ENCODE measurements around the gene FNDC7. TPM values are rescaled to one million over a fixed set of nuclear protein-coding genes. Genes with fewer than 3 reads are reported as not detected.
A peak's percentile ranks its signal among the peaks of the same experiment; 100 is the strongest.
"Not testable (repeated sequence)": the region's sequence is repeated elsewhere in the genome, so short reads cannot be mapped to it uniquely, and the experiment has no call there.

Gene FNDC7
- total RNA-seq, 2 experiments from 2014 or later = not detected

- Histone ChIP-seq H3K27ac (ENCODE audit: low read depth, low read length, poor library complexity, severe bottlenecking) (no peak overlapping the region), H3K36me3 (ENCODE audit: insufficient read depth, low read length) (no peaks in the 10 kb centered on the region), H3K4me2 (ENCODE audit: low read length) (peak overlapping the region; percentile 41; the same call in 1 of the 2 replicates), H3K9me2 (ENCODE audit: insufficient read depth, low read length) (no peaks in the 10 kb centered on the region), H3K4me3 (ENCODE audit: low read depth, low read length, poor library complexity, severe bottlenecking) (no peak overlapping the region), H2AFZ (ENCODE audit: low read length) (peak overlapping the region; percentile 88), H3K79me2 (ENCODE audit: insufficient read depth, low read depth, low read length) (no peaks in the 10 kb centered on the region), H3K4me1 (ENCODE audit: insufficient read depth, low read length, poor library complexity, severe bottlenecking) (peaks cover 9% of the 10 kb centered on the region), H4K20me1 (ENCODE audit: insufficient read depth, low read length) (no peaks in the 10 kb centered on the region), H3K9me3 (ENCODE audit: low read length) (no peaks in the 10 kb centered on the region)
- ChIA-PET CTCF (ENCODE audit: unreplicated experiment) (no interaction called here), POLR2A (no interaction called here)
- DNase-seq (ENCODE audit: low spot score) = no peak
- no TSS peak for BruUV-seq (replicated peaks)
- TF ChIP-seq, protein P1, sequence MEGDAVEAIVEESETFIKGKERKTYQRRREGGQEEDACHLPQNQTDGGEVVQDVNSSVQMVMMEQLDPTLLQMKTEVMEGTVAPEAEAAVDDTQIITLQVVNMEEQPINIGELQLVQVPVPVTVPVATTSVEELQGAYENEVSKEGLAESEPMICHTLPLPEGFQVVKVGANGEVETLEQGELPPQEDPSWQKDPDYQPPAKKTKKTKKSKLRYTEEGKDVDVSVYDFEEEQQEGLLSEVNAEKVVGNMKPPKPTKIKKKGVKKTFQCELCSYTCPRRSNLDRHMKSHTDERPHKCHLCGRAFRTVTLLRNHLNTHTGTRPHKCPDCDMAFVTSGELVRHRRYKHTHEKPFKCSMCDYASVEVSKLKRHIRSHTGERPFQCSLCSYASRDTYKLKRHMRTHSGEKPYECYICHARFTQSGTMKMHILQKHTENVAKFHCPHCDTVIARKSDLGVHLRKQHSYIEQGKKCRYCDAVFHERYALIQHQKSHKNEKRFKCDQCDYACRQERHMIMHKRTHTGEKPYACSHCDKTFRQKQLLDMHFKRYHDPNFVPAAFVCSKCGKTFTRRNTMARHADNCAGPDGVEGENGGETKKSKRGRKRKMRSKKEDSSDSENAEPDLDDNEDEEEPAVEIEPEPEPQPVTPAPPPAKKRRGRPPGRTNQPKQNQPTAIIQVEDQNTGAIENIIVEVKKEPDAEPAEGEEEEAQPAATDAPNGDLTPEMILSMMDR (conservative IDR thresholded peaks at IDR 0.05; ENCODE audit: low read length) = no peak
- TF ChIP-seq EZH2phosphoT487 (IDR thresholded peaks at IDR 0.05; ENCODE audit: borderline replicate concordance, low read depth, low read length) = no peak
- intact Hi-C loops (cut with micrococcal nuclease; ENCODE audit: unreplicated experiment) = no loop called here
Observed at GRCh38 chr1:108679586-108680213, 33.0 kb upstream of the FNDC7 start.

GRCh38 chr1:108681701-108682100 is 31.0 kb upstream of the FNDC7 start:
- H3K4me2 ChIP-seq (ENCODE audit: low read length); DNase-seq (ENCODE audit: low spot score); H3K4me3 ChIP-seq (ENCODE audit: low read depth, low read length, poor library complexity, severe bottlenecking); H4K20me1 ChIP-seq (ENCODE audit: insufficient read depth, low read length); H3K9me3 ChIP-seq (ENCODE audit: low read length); CTCF ChIA-PET (ENCODE audit: unreplicated experiment); BruUV-seq (replicated peaks); H3K36me3 ChIP-seq (ENCODE audit: insufficient read depth, low read length); intact Hi-C loops (cut with micrococcal nuclease; ENCODE audit: unreplicated experiment); H3K27ac ChIP-seq (ENCODE audit: low read depth, low read length, poor library complexity, severe bottlenecking); H3K4me1 ChIP-seq (ENCODE audit: insufficient read depth, low read length, poor library complexity, severe bottlenecking); H3K79me2 ChIP-seq (ENCODE audit: insufficient read depth, low read depth, low read length); H2AFZ ChIP-seq (ENCODE audit: low read length); H3K9me2 ChIP-seq (ENCODE audit: insufficient read depth, low read length): not testable (repeated sequence)
- POLR2A ChIA-PET = interaction anchor here (0.6 to 2.9 kb wide), 2 partner anchors 10 to 42 kb away, joined by 6 to 14 read pairs; partner anchors contain the start of gene PRPF38B

DNA sequence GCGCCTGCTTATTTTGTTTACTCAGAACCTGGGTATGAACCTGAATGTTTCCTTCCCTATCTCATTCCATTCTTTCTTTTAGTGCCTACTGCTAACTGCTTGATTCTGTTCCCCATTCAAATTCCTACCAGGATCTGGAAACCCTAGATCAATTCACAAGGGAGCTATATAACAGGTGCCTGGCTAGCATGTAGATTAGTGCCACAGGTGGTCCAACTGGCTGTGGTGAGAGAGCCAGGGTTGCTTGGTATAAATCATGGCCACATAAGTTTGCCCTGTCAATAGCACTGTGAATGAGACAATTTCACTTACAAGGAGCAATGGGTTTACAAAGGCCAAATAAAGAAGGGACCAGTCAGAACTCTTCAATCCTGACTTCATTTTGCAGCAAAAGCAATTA is 27.2 kb upstream of the FNDC7 start:
- H3K4me2 ChIP-seq (ENCODE audit: low read length) = no peak overlapping the region
- no peak overlapping the region for H3K27ac ChIP-seq (ENCODE audit: low read depth, low read length, poor library complexity, severe bottlenecking)
- BruUV-seq (replicated peaks) = no TSS peak
- H3K36me3 ChIP-seq (ENCODE audit: insufficient read depth, low read length) = no peaks in the 10 kb centered on the region
- peaks cover 2% of the 10 kb centered on the region; the same call in 1 of the 2 replicates for H3K79me2 ChIP-seq (ENCODE audit: insufficient read depth, low read depth, low read length)
- TF ChIP-seq EZH2phosphoT487 (IDR thresholded peaks at IDR 0.05; ENCODE audit: borderline replicate concordance, low read depth, low read length) = no peak
- TF ChIP-seq, protein P1 (conservative IDR thresholded peaks at IDR 0.05; ENCODE audit: low read length) = no peak
- H3K9me2 ChIP-seq (ENCODE audit: insufficient read depth, low read length) = no peaks in the 10 kb centered on the region
- ChIA-PET CTCF (ENCODE audit: unreplicated experiment) (no interaction called here), POLR2A (no interaction called here)
- no peak overlapping the region for H2AFZ ChIP-seq (ENCODE audit: low read length)
- intact Hi-C loops (cut with micrococcal nuclease; ENCODE audit: unreplicated experiment) = no loop called here
- H3K9me3 ChIP-seq (ENCODE audit: low read length) = no peaks in the 10 kb centered on the region
- no peak for DNase-seq (ENCODE audit: low spot score)
- H3K4me1 ChIP-seq (ENCODE audit: insufficient read depth, low read length, poor library complexity, severe bottlenecking) = peaks cover 2% of the 10 kb centered on the region
- no peak overlapping the region for H3K4me3 ChIP-seq (ENCODE audit: low read depth, low read length, poor library complexity, severe bottlenecking)
- no peaks in the 10 kb centered on the region for H4K20me1 ChIP-seq (ENCODE audit: insufficient read depth, low read length)
